ENCODE data around the gene TAGLN3.

TAGLN3 gene

GRCh38 chr3:112059497-112059896, 60.8 kb downstream of the TAGLN3 start:
- no peak for TF ChIP-seq CTCF (IDR thresholded peaks at IDR 0.05; ENCODE audit: low read depth, low read length)
- Histone ChIP-seq H3K27me3 (ENCODE audit: insufficient read depth, low read depth, severe bottlenecking) (no peaks in the 10 kb centered on the region), H3K27ac (no peak overlapping the region), H3K36me3 (no peaks in the 10 kb centered on the region), H3K4me3 (ENCODE audit: low read depth, low read length) (no peak overlapping the region), H3K9me3 (ENCODE audit: severe bottlenecking) (no peaks in the 10 kb centered on the region)
- no peak for DNase-seq

GRCh38 chr3:112061152-112061551, 62.4 kb downstream of the TAGLN3 start:
- H3K4me3 ChIP-seq (ENCODE audit: low read depth, low read length) = no peak overlapping the region
- TF ChIP-seq CTCF (IDR thresholded peaks at IDR 0.05; ENCODE audit: low read depth, low read length) = no peak
- DNase-seq = no peak
- H3K9me3 ChIP-seq (ENCODE audit: severe bottlenecking) = no peaks in the 10 kb centered on the region
- no peaks in the 10 kb centered on the region for H3K36me3 ChIP-seq
- H3K27ac ChIP-seq = no peak overlapping the region
- no peaks in the 10 kb centered on the region for H3K27me3 ChIP-seq (ENCODE audit: insufficient read depth, low read depth, severe bottlenecking)

Data from WERI-Rb-1 (cell line).